NCI-H1105 treated with DMSO at 0.1 percent for 48 hours (cell line): ENCODE data around the gene VEPH1.

Source experiments
- DNase-seq: peaks from one replicate; lab custom pipeline; 2025; lab: John Stamatoyannopoulos, UW

VEPH1 gene

DNA sequence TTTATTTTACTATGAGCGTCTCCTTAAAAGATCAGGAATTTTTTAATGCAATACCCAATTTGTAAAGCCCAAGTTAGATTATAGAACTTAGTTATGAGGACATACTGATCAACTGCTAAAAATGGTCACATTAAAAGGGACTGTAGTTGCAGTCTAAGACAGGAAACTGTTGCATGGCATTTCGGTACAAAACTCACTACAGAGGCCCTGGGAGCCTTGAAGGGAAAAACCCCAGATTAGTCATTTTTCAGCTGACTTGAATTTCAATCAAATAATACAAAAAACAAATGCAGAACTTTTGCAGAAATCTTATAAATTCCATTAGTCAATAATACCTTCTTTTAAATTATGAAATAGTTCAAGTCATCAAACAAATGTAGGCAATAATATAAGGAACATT, 73.5 kb downstream of the VEPH1 start:
- DNase-seq, result no peak

DNA sequence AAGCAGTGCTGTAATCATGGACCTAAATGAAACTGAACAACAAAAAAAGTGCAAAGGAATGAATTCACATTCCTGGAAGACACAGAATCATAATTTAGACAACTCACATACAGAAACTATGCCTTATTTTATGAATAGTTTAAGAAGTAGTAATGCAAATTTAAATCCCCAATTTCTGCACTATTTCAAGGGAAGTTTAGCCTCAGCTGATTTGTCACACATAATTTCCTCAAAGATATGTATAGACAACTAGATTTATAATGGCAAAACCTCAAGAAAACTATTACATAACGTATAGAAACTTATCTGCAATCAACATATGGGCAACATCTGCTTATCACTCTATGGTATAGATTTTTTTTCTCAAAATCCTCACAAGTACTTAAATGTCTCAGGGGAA, 74.4 kb downstream of the VEPH1 start:
- no peak for DNase-seq

DNA sequence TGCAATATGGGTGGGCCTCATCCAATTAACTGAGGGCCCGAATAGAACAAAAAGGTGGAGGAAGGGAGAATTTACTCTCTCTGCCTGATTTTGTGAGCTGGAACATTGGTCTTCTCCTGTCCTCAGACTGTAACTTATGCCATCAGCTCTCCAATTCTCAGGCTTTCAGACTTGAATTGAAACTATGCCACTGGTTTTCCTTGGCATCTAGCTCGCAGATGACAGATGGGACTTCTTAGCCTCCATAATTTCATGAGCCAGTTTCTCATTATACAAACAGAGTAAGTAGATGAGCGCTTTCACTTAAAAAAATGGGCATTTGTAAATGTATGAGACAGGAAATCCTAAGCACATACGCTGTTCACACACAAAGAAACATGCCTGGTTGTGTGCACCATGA, 75.3 kb downstream of the VEPH1 start:
- DNase-seq, result no peak

DNA sequence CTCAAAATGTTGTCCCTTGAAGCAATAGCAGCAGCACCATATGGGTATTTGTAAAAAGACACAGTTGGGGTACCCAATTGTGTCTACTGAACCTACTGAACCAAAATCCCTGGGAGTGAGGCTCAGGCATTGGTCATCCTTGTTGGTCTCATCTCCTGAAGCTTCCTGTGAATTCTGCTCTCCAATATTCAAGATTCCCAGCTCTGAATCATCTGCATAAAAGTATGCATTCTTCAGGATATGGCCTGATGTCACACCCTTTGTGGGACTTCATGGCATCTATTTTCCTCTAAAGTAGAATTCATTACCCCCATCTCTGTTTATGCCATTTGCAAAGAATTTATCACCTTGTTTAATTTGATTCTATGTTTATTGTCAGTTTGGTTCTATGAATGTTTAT, 79.9 kb downstream of the VEPH1 start:
- DNase-seq, result no peak

DNA sequence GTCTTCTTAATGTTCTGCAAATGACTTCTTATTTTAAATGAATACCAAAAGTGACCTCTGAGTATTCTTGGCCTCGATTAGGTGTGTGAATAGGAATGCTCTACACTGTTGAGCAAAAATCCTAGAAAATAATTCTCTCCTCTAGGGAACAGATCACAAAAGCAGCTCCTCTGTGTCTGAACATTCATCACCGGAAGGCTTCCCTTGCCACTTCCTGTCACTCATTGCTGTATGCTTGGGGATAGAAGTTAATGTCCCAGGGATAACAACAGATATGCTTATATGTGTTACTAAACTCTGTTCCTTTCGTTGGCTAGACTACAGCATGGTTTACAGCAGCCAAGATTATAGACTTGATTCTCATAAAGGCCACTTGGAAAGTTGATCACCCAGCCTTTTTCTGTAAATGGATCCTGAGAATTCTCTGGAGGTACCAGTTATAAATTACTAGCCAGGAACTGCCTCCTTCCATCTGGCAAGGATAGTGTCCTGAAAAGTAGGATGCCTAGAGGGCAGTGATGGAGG, 82.5 kb downstream of the VEPH1 start:
- DNase-seq, result no peak

DNA sequence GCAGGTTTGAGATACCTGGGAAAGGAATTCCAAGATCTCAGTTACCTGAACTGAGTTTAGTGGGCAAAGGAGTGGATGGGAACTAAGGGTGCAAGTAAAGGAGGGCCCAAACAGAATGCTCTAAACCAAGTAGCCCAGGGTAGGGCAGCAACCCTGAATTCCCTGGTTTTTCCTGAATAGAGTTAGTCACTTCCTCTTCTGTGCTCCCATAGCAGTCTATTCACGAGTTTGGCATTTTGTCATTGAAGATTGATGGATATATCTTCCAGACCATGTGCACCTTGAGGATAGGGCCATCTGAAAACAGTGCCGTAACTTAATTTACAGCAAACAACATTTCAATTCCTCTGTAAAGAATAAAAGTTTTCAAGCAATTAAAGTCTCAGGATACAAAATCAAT, 85.1 kb downstream of the VEPH1 start:
- DNase-seq, result no peak

DNA sequence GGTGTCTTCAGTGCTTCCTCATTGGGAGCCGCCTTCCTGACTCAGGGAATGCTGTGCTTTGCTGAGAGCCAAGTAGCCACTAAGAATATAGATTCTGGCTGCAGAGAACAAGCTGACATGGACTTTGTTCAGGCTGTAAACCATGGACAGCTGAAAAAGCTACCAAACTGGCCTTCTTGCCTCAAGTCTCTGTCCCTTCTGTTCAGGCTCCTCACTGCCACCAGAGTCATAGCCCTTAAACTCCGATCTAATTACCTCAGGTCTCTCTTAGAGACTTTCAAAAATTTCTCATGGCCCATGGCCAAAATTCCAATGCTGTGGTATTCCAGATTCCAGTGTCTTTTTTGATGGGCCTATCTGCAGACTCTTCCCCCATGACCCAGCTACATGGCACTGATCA, 86.0 kb downstream of the VEPH1 start:
- no peak for DNase-seq

DNA sequence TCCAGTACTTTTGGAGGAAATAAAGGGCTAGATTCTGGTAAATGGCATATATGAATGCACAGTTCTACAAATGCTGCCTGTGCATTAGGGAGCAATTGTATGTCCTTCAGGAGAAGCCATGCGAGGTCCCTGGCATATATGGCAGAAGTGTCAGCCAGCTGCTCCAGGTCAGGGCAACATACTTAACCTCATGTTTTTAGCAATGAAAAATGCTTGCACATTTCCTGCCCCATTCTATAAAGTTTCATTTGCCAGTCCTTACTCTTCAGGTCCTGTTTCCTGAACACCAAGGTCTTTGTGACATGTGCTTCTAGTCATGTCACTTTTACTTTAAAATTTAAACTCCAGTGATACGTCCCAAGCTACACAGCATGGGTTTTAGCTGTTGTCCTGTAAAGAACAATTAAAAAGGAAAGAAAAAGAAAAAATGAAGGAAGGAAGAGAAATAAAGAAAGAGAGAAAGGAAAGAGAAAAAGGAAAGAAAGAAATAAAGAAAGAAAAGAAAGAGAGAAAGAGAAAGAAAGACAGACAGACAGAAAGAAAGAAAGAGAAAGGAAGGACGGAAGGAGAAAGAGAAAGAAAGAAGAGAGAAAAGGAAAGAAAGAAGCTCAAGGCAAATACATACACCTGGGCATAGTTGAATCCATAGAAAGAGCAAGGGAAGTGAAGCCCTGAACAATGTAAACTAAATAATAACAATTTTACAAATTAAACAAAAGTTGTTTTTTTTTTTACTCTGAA, 86.7 kb downstream of the VEPH1 start:
- DNase-seq, result no peak

DNA sequence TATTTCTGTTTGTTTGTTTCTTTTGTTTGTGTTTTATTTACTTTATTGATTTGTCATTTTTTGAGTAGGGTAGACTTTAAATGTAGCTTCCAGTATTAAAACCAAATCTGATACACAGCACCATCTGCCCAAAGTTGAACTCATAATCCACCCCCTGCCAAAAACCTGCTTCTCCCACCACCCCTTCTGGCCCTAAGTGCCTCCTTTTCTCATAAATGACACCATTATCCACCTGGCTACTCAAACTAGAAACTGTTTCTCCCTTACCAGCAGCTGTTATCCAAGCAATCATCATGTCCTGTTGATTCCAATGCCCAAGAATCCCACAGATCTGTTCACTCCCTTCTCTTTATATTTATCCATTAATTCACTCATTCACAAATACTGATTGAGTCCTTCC, 88.4 kb downstream of the VEPH1 start:
- DNase-seq, result no peak

DNA sequence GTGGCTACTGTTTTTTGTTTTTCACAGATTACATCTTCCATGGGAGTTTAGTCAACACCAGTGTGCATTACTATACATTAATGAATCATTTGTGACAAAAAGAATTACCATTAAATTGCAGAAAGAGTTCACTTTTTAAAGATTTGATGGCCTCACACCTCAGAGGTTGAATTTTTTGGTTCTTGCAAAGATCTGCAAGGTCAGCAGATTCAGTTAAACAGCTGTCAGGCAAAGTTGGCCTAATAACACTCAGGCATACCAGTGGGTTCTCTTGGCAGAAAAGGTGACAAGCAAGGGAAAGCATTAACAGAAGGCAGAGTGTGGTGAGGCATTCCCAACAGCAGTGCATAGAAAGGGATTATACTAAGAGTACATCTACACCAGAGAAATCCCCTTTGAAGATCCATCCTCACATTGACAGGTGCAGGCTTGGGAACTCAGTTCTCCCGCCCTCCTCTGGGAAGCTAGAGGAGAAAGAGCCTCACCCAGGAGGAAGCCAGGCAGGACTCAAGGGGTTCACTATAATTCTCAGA, 90.8 kb downstream of the VEPH1 start:
- no peak for DNase-seq

DNA sequence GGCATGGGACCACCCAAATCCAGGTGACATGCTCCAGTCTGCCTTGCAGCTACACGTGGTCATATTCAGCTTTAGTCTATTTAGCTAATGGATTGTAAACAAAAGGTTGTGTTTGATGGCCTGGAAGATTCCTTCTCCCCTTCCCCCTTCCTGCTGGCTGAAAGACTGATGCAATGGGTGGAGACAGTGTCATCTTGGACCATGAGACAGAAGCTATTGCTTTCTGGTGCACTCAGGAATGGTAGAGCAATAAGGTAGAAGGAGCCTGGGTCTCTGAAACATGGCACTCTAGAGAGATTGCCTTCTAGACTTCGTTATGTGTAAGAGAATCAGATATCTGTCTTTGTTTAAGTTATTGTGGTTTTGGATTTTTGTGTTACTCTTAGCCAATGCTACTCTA, 92.3 kb downstream of the VEPH1 start:
- no peak for DNase-seq

DNA sequence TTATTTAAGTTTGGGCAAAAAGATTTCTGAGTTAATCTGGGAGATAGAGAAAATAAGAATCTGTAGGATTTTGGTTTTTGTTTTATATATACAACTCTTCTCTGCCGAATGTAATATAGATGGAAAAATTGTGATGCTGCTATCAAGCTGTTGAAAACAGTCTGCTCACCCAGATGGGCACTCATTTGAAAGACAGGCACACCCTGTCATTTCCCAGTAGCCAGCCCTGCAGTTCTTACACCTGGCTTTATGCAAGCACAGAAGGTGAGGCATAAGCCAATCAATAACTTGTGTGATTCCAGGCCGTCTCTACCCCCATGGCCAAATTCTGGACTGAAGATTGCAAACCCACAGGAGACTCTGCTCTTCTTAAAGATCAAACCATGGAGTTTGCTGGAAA, 93.7 kb downstream of the VEPH1 start:
- DNase-seq, result no peak

DNA sequence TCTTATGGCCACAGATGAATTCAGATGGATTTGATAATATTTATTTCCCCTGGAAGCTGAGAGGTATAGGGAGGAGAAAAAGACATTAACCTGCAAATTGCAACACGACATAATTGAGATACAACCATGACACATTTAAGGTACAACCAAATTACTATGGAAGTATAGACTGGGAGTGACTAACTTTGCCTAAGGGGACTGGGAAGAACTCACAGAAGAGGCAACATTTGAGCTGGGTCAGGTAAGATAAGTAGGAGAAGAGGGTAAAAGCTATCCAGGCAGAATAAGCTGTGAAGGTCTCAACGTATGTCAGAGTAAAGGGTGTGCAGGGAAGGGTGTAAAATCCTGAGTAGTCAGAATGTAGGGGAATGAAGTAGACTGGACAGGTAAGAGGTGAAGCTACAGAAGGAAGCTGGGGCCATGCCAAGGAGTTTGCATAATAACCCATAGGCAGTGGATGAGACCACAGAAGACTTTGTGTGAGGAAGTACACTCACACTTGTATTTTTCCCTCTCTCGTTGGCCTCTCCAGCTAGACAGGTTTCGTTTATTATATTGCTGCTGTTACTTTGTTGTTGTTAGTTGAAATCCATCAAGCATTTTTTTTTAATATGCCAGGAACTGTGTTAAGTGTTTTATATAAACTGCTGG, 94.6 kb downstream of the VEPH1 start:
- DNase-seq, result no peak

DNA sequence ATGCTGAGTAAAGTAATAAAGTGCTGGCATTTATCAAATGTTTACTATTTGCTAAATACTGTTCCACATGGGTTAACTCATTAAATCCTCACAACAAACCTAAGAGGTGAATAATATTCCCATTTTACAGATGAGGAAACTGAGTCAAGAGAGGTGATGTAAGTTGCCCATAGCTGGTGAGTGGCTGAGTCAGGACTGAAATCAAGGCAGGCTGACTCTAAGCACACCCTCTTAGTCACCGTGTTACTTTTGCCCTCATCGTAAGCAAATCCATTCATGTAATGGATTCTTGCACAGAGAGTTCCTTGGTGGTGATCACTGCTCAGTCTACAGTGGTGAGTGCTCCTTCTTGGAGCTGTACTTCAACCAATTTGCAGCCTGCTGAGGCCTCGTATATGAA, 95.4 kb downstream of the VEPH1 start:
- no peak for DNase-seq

DNA sequence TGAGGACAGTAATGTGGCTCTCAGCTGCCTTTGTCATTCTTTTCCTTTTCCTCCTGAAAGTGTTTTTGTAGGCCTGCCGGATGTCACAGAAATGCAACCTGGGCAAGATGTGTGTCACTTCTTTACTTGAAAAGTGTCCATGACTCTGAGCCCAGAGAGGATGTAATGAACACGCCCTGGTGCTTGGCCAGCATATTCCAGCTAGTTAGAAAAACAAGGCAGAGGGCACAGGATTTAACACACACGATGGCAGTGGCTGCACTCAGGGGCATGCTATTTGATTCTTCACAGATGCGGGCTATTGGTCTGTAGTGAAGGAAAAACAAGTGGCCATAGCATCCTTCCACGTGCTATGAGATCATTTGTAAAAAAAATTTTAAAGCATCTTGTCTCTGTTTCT, 96.8 kb downstream of the VEPH1 start:
- DNase-seq, result no peak

DNA sequence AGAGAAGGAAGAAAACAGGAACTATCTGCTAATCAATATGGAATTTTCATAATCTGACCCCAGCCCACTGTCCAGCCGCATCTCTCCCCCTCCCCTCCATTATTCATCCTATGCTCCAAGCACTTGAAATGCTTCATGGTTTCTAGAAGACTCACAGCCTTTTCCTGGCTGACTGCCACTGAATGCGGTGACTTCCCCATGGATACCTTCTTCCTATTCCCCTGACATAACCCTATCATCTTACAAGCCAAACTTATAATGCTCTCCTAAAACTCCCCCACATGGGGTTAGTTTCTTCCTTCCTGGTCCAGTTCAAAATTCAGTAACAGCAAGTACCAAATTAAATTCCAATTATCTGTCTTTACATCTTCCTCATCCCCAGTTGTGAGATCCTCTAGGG, 97.8 kb downstream of the VEPH1 start:
- no peak for DNase-seq

DNA sequence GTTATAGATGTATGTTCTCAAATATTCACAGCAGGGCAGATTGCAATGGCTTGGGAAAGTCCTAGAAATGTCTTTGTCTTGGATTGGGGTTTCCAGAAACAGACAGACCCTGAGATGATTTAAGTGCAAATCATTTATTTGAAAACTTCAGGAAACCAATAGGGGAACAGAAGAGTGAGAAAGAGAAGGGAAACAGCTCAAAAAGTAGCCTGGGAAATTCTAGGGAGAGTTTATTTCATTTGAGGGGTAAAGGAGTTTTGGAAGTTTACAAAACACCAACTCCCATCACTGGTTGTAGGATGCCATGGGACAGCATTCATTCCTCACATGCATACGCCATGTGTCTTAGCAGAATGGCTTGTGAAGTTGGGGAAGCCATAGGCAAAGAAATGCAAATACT, 98.8 kb downstream of the VEPH1 start:
- no peak for DNase-seq

DNA sequence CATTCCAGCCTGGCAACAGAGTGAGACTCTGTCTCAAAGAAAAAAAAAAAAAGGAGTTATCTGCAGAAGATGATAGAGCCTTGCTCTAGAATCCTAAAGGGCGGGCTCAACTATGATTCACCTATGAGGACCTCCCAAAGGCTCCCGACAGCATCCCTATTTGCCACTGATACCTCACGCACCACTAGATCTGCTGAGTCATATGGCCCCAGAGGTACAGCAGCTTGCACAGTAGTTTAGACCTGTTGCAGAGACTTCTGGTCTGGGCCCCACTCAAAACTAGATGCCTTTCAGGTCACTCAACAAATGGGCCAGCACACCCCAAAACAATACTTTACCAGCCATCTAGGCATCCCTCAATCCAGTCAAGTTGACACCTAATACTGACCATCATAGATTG, 104.6 kb downstream of the VEPH1 start:
- no peak for DNase-seq

DNA sequence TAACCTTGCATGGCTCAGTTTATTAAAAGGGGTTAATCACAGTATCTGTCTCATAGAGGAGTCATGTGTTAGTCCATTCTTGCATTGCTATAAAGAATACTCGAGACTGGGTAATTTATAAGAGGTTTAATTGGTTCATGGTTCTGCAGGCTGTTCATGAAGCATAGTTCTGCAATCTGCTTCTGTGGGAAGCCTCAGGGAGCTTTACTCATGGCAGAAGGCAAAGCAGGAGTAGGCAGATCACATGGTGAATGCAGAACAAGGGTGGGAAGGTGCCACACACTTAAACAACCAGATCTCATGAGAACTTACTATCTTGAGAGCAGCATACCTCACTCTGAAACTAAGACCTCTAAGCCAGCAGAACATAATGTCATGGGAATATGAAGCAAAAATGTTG, 108.8 kb downstream of the VEPH1 start:
- DNase-seq, result no peak

DNA sequence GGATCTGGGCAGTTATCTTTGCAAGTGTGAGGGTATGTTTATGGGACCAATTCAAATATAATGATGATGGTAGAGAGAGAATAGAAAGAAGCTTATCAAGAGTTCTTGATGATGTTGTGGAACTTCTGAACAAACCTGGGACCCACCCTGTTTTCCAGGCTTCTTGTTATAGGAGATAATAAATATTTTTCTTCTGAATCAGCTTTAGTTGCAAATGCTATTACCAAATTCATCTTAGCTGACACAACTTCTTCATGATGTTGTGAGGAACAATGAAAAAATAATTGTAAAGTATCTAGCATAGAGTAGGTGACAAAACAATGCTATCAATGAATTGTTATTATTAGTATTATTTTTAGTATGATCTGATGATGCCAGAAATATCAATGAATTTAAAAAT, 110.1 kb downstream of the VEPH1 start:
- no peak for DNase-seq

DNA sequence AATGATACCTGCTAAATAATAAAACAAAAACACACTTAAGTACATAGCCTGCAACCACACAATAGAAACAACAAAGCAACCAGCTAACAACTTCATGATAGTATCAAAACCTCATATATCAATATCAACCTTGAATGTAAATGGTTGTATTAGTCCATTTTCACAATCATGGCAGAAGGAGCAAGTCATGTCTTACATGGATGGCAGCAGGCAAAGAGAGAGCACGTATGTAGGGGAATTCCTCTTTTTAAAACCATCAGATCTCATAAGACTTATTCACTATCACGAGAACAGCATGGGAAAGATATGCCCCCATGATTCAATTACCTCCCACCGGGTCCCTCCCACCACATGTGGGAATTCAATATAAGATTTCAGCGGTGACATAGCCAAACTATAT, 111.1 kb downstream of the VEPH1 start:
- no peak for DNase-seq

DNA sequence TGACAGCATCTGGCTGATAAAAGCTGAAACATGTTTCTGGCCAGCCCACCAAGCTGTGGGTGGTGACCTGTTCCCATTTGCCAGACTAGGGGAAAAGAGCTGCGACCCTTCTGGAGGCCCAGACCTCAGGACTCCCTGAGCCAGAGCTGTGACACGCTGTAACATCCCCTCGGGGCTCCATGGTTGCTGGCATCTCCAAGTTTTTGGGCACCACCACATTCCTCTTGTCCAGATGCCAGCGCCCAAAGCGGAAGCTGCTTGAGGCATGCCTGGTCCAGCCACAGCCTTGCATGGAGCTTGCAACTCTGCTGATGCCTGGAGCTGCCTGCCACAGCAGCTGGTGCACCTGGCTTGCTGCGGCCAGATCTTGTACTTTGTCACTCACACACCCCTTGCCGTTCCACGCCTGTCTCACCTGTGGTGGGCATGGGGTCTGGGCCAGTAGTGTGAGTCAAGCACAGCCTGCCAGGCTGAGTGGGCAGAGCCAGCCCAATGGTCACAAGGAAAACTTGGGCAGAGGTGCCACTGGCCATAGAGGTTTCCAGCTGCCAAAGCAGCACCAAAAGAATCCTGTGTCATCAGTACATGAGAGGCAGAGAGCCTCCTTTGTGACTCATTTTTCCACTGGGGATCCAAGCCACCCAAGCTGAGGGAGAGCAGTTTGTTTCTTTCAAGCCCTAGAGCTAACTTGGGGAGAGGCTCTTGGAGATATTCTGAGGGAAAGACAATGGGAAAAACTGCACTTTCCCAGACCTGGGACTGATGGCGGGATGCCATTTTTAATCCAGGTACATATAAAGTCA, 112.3 kb downstream of the VEPH1 start:
- DNase-seq, result no peak

DNA sequence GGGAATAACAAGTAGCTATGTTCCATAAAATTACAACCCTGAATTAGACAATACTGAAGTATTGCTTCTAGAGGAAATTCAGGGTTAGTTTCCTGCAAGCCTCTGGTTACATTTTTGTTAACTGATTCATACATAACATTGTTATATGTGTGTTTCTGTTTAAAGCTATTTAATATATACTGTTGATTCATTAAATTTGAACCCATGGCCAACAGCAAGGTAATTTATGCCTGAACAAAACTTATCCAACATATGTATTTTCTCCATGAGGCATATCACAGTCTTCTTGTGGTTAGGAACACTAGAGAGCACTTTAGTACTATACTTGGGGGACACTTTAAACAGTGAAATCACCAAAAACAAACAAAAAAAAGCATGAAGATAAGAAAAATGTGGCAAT, 114.2 kb downstream of the VEPH1 start:
- no peak for DNase-seq
